Ishikawa (cell line): ENCODE results near the gene GTF3C1.

Experiments
- CEBPB ChIP-seq: IDR thresholded peaks from 2 replicates; pipeline ENCODE4 v1.6.1; 2012
- CREB1 ChIP-seq: IDR thresholded peaks from 2 replicates; pipeline ENCODE4 v1.6.1; 2012; ENCODE audit warnings: low read depth
- EGR1 ChIP-seq: IDR thresholded peaks from 2 replicates; pipeline ENCODE4 v1.6.1; 2012
- EP300 ChIP-seq: IDR thresholded peaks from 2 replicates; pipeline ENCODE4 v1.6.1; 2012; ENCODE audit warnings: borderline replicate concordance
- FOXM1 ChIP-seq: IDR thresholded peaks from 2 replicates; pipeline ENCODE4 v1.6.1; 2012; ENCODE audit warnings: low read depth, borderline replicate concordance
- MAX ChIP-seq: IDR thresholded peaks from 2 replicates; pipeline ENCODE4 v1.6.1; 2012
- NFIC ChIP-seq: IDR thresholded peaks from 2 replicates; pipeline ENCODE4 v1.6.1; 2012
- RAD21 ChIP-seq: IDR thresholded peaks from 2 replicates; pipeline ENCODE4 v1.6.1; 2012; ENCODE audit warnings: low read depth
- TAF1 ChIP-seq: IDR thresholded peaks from 2 replicates; pipeline ENCODE4 v1.6.1; 2012; ENCODE audit warnings: low read depth, mild to moderate bottlenecking
- TCF12 ChIP-seq: IDR thresholded peaks from 2 replicates; pipeline ENCODE4 v1.6.1; 2012; ENCODE audit warnings: low read depth
- TEAD4 ChIP-seq: IDR thresholded peaks from 2 replicates; pipeline ENCODE4 v1.6.1; 2012
- USF1 ChIP-seq: IDR thresholded peaks from 2 replicates; pipeline ENCODE4 v1.6.1; 2012
- YY1 ChIP-seq: IDR thresholded peaks from 2 replicates; pipeline ENCODE4 v1.6.1; 2012; ENCODE audit warnings: low read depth
- ZBTB7A ChIP-seq: IDR thresholded peaks from 2 replicates; pipeline ENCODE4 v1.6.1; 2012; ENCODE audit warnings: low read depth
- TF ChIP-seq, protein P1 (sequence below): IDR thresholded peaks from 2 replicates; pipeline ENCODE4 v1.6.1; 2012; ENCODE audit warnings: low read depth, mild to moderate bottlenecking

GTF3C1 gene

DNA sequence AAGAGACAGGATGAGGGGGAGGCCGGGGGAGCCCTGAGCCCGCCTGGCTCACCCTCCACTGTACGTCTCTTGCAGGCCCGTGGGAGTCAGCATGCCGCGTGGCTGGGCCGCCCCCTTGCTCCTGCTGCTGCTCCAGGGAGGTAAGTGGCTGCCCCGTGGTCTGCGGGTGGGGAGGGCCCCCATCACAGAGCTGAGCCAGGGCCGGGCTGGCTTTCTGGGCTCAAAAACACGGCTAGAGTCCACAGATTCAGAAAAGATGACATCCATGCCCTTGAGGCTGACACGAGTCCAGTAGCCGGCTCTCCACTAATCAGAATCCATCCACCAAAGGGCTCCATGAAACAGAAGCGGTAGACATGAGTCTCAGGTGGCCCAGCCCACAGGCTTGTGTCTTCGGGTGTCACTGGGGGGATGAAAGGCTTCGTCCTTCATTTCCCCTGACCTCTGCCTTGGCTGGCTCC is 119.7 kb downstream of the GTF3C1 start:
- TF ChIP-seq EGR1 (no peak), CEBPB (no peak), NFIC (no peak), MAX (no peak), USF1 (no peak)

DNA sequence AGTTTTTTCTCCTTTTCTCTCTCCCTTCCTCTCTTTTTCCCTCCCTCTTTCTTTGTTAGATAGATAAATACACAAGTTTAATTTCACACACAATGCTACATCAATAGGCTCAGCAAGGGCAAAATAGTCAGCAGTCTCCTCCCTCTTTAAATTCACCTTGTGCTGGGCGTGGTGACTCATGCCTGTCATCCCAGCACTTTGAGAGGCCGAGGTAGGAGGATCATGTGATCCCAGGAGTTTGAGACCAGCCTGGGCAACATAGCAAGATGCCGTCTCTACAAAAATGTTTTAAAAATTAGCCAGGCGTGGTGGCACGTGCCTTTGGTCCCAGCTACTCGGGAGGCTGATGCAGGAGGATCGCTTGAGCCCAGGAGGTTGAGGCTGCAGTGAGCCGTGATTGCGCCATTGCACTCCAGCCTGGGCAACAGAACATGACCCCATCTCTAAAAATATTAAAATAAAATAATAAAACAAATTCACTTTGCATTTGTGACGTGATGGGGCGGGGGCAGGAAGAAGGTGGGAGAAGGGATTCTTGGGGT is 120.3 kb downstream of the GTF3C1 start:
- TF ChIP-seq CEBPB (0 out of 2 replicates have a peak, but pooled peaks have one; percentile 18), CREB1 (no peak)

- TF ChIP-seq USF1 (no peak), TCF12 (no peak), TEAD4 (no peak), NFIC (no peak), RAD21 (no peak), ZBTB7A (no peak), MAX (no peak), CEBPB (no peak), TAF1 (no peak), YY1 (no peak), EGR1 (no peak), EP300 (no peak), CREB1 (no peak), FOXM1 (no peak)
- TF ChIP-seq, protein P1, sequence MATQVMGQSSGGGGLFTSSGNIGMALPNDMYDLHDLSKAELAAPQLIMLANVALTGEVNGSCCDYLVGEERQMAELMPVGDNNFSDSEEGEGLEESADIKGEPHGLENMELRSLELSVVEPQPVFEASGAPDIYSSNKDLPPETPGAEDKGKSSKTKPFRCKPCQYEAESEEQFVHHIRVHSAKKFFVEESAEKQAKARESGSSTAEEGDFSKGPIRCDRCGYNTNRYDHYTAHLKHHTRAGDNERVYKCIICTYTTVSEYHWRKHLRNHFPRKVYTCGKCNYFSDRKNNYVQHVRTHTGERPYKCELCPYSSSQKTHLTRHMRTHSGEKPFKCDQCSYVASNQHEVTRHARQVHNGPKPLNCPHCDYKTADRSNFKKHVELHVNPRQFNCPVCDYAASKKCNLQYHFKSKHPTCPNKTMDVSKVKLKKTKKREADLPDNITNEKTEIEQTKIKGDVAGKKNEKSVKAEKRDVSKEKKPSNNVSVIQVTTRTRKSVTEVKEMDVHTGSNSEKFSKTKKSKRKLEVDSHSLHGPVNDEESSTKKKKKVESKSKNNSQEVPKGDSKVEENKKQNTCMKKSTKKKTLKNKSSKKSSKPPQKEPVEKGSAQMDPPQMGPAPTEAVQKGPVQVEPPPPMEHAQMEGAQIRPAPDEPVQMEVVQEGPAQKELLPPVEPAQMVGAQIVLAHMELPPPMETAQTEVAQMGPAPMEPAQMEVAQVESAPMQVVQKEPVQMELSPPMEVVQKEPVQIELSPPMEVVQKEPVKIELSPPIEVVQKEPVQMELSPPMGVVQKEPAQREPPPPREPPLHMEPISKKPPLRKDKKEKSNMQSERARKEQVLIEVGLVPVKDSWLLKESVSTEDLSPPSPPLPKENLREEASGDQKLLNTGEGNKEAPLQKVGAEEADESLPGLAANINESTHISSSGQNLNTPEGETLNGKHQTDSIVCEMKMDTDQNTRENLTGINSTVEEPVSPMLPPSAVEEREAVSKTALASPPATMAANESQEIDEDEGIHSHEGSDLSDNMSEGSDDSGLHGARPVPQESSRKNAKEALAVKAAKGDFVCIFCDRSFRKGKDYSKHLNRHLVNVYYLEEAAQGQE: no peak
Measured at GRCh38 chr16:27428026-27428785, 121.5 kb downstream of the GTF3C1 start.

DNA sequence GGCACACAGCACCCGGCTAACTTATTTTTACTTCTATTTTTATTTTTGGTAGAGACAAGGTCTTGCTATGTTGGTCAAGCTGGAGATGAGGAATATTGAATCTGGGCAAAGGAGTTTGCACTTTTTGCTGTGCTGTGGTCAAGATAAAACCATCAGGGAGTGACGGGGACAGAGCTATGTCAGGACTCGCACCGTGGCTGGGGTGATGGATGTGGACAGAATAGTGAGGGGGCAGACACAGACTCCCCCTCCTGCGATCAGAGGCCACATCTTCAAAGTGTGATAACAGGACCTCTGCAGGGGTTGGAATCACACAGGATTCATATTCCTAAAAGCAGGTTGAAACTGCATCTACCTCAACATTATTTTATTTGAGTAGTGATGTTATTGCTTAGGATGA is 122.2 kb downstream of the GTF3C1 start:
- TF ChIP-seq MAX (no peak), YY1 (no peak), CEBPB (no peak), CREB1 (no peak), USF1 (no peak), TEAD4 (no peak), TAF1 (no peak), EGR1 (no peak), NFIC (no peak), ZBTB7A (no peak)
- TF ChIP-seq, protein P1: no peak

DNA sequence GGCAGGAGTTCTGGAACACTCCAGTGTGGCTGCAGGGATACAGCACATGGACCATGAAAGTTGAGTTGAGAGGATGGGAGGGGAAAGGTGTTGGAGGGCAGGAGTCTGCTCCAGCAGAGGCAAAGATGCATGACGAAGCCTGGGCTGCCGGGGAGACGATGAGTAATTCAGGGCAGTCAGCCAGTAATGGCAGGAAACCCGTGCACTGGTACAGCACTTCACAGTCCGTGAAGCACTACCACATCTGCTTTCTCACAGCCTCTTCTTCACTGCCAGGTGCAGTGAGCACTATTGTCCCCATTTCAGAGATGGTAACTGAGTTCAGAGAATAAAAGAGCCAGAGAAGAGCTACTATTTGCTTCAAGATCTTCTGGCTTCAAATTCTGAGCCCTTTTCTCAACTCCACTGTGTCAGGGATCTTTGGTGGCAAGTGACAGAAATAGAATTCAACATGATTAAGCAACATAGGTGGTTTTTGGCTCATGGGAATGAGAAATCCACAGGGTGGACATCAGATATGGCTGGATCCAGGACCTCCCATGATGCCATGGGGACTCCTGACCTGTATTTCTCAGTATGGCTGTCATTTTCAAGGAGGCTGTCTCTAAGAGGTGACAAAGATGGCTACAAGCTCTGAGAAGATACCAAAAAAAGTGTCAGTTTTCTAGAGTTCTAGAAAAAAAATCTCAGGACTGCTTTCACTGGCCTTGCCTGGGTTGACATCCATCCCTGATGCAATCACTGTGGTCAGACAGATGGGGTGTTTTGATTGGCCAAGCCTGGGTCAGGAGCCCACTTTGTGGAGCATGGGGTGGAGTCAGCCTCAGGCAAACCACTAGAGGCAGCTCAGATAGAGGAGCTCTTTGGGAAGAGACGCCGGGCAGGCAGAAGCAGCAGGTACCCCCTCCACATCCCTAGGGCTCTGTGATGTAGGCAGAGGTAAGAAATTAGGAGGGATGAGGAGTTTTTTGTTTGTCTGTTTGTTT is 123.0 kb downstream of the GTF3C1 start:
- no peak for TF ChIP-seq RAD21
- TF ChIP-seq TCF12: 0 out of 2 replicates have a peak, but pooled peaks have one; percentile 30
- no peak for TF ChIP-seq EGR1
- no peak for TF ChIP-seq ZBTB7A
- TF ChIP-seq NFIC: peak; percentile 58
- no peak for TF ChIP-seq TEAD4
- no peak for TF ChIP-seq YY1
- TF ChIP-seq CREB1: no peak
- TF ChIP-seq USF1: no peak
- TF ChIP-seq FOXM1: no peak
- TF ChIP-seq, protein P1: no peak
- TF ChIP-seq EP300: no peak
- no peak for TF ChIP-seq TAF1
- TF ChIP-seq MAX: peak; percentile 51; the same call in 1 of the 2 replicates
- TF ChIP-seq CEBPB: no peak
